Measurements from ENCODE around the gene CRTC3. TPM values are rescaled to one million over a fixed set of nuclear protein-coding genes. Genes with fewer than 3 reads are reported as not detected.
A peak's percentile ranks its signal among the peaks of the same experiment; 100 is the strongest.

The CRTC3 gene
- total RNA-seq, 2 experiments from 2014 or later, result 27.1 to 28.7 TPM

- CTCF ChIA-PET, result interaction anchor here (1.3 to 1.4 kb wide), 3 partner anchors 24 to 244 kb away, joined by 3 to 4 read pairs (median 3); no protein-coding TSS in a partner anchor
- H3K27ac Mint-ChIP-seq, result peak overlapping the region; percentile 89
These were observed 34.3 kb downstream of the CRTC3 start for GRCh38 chr15:90564051-90564450.

GRCh38 chr15:90564590-90564989 is 34.9 kb downstream of the CRTC3 start:
- Mint-ChIP-seq H3K4me3 (peak overlapping the region; percentile 44), H3K27me3 (no peaks in the 10 kb centered on the region), H3K27ac (peak overlapping the region; percentile 89), H3K9me3 (peaks cover 4% of the 10 kb centered on the region), H3K4me1 (ENCODE audit: low read depth) (peaks cover 85% of the 10 kb centered on the region), H3K36me3 (ENCODE audit: low read depth) (peaks cover 41% of the 10 kb centered on the region)
- DNase-seq, result no peak
- no peak for ATAC-seq
- no peak for TF ChIP-seq CTCF (IDR thresholded peaks at IDR 0.05)
- intact Hi-C loops (cut with micrococcal nuclease), result loop anchor here (5.0 kb wide), 2 partner anchors 33 to 52 kb away; no protein-coding TSS in a partner anchor
- ChIA-PET CTCF (interaction anchor here (0.7 to 1.4 kb wide), 3 partner anchors 34 to 244 kb away, joined by 3 to 4 read pairs (median 3); no protein-coding TSS in a partner anchor), POLR2A (interaction anchor here (0.5 to 2.1 kb wide), 5 partner anchors 9 to 96 kb away, joined by 3 to 6 read pairs (median 3); no protein-coding TSS in a partner anchor)

More at GRCh38 chr15:90564051-90564450, 34.3 kb downstream of the CRTC3 start:
- intact Hi-C loops (cut with micrococcal nuclease), result loop anchor here (5.0 kb wide), 2 partner anchors 33 to 52 kb away; no protein-coding TSS in a partner anchor
- no peaks in the 10 kb centered on the region for H3K27me3 Mint-ChIP-seq
- H3K36me3 Mint-ChIP-seq (ENCODE audit: low read depth), result peaks cover 47% of the 10 kb centered on the region
- DNase-seq (no peak), ATAC-seq (peak; percentile 22)
- H3K4me3 Mint-ChIP-seq, result no peak overlapping the region
- peaks cover 4% of the 10 kb centered on the region for H3K9me3 Mint-ChIP-seq
- TF ChIP-seq CTCF (IDR thresholded peaks at IDR 0.05), result no peak
- peaks cover 85% of the 10 kb centered on the region for H3K4me1 Mint-ChIP-seq (ENCODE audit: low read depth)
- POLR2A ChIA-PET, result interaction anchor here (0.5 to 2.1 kb wide), 4 partner anchors 9 to 43 kb away, joined by 3 to 6 read pairs (median 4); no protein-coding TSS in a partner anchor

- no peak for TF ChIP-seq CTCF (IDR thresholded peaks at IDR 0.05)
- peaks cover 34% of the 10 kb centered on the region for H3K36me3 Mint-ChIP-seq (ENCODE audit: low read depth)
- H3K9me3 Mint-ChIP-seq, result no peaks in the 10 kb centered on the region
- H3K27me3 Mint-ChIP-seq, result no peaks in the 10 kb centered on the region
- CTCF ChIA-PET, result no interaction called here
- H3K4me3 Mint-ChIP-seq, result no peak overlapping the region
- intact Hi-C loops (cut with micrococcal nuclease), result loop anchor here (5.0 kb wide), 1 partner anchor 34 kb away; no protein-coding TSS in a partner anchor
- H3K4me1 Mint-ChIP-seq (ENCODE audit: low read depth), result peaks cover 84% of the 10 kb centered on the region
- ATAC-seq, result no peak
- peak overlapping the region; percentile 89 for H3K27ac Mint-ChIP-seq
- POLR2A ChIA-PET, result interaction anchor here (1.5 kb wide), 1 partner anchor 9 kb away, joined by 3 read pairs; no protein-coding TSS in a partner anchor
- DNase-seq, result no peak
These were observed 36.1 kb downstream of the CRTC3 start for GRCh38 chr15:90565866-90566265.

GRCh38 chr15:90570643-90571042 is 40.9 kb downstream of the CRTC3 start:
- Mint-ChIP-seq H3K36me3 (ENCODE audit: low read depth) (peaks cover 39% of the 10 kb centered on the region), H3K9me3 (peaks cover 4% of the 10 kb centered on the region), H3K4me3 (no peak overlapping the region), H3K27me3 (no peaks in the 10 kb centered on the region), H3K4me1 (ENCODE audit: low read depth) (peaks cover 79% of the 10 kb centered on the region), H3K27ac (peak overlapping the region; percentile 73)
- ATAC-seq, result no peak
- TF ChIP-seq CTCF (IDR thresholded peaks at IDR 0.05), result no peak
- DNase-seq, result no peak
- intact Hi-C loops (cut with micrococcal nuclease), result no loop called here
- CTCF ChIA-PET, result interaction anchor here (1.1 to 1.8 kb wide), 3 partner anchors 9 to 12 kb away, joined by 3 to 5 read pairs (median 4); no protein-coding TSS in a partner anchor
- POLR2A ChIA-PET, result interaction anchor here (1.1 to 2.0 kb wide), 3 partner anchors 17 to 40 kb away, joined by 3 to 4 read pairs (median 4); no protein-coding TSS in a partner anchor

- DNase-seq, result no peak
- Mint-ChIP-seq H3K4me3 (peak overlapping the region; percentile 51), H3K4me1 (ENCODE audit: low read depth) (peaks cover 77% of the 10 kb centered on the region), H3K27me3 (no peaks in the 10 kb centered on the region), H3K36me3 (ENCODE audit: low read depth) (peaks cover 38% of the 10 kb centered on the region), H3K27ac (peak overlapping the region; percentile 81), H3K9me3 (peaks cover 4% of the 10 kb centered on the region)
- ATAC-seq, result no peak
- intact Hi-C loops (cut with micrococcal nuclease), result no loop called here
- ChIA-PET CTCF (interaction anchor here (1.4 to 1.8 kb wide), 2 partner anchors 10 to 11 kb away, joined by 4 to 5 read pairs; no protein-coding TSS in a partner anchor), POLR2A (interaction anchor here (2.0 kb wide), 2 partner anchors 17 to 40 kb away, joined by 4 read pairs; no protein-coding TSS in a partner anchor)
- no peak for TF ChIP-seq CTCF (IDR thresholded peaks at IDR 0.05)
These were observed 41.4 kb downstream of the CRTC3 start for GRCh38 chr15:90571063-90571541.

Measured in activated CD8-positive, alpha-beta T cell treated with anti-CD3 and anti-CD28 coated beads for 36 hours (primary cell).